MM.1S (cell line): Measurements from ENCODE around the gene SLC44A1.

ENCODE experiments used
- DNase-seq: peaks from one replicate; pipeline ENCODE4 v3.0.0-alpha.2; 2015
- H2AFZ ChIP-seq: fragments of 300-600 bp; sonication (generic); 2 replicates; pipeline ENCODE4 v1.6.0; 2016; ENCODE audit warnings: antibody characterized with exemption, low read length
- H3F3A ChIP-seq: fragments of 300-600 bp; sonication (generic); 2 replicates; pipeline ENCODE4 v1.6.1; 2016; ENCODE audit warnings: mild to moderate bottlenecking, antibody characterized with exemption, low read length, moderate library complexity, mixed read lengths; ENCODE audit not compliant: insufficient read depth
- H3K27ac ChIP-seq: fragments of 300-600 bp; sonication (generic); 2 replicates; pipeline ENCODE4 v1.5.1; 2016; ENCODE audit warnings: mild to moderate bottlenecking, low read length
- H3K27me3 ChIP-seq: fragments of 300-600 bp; sonication (generic); replicated peaks from 2 replicates; pipeline ENCODE4 v1.6.0; 2016; ENCODE audit warnings: low read length; ENCODE audit not compliant: insufficient read depth
- H3K36me3 ChIP-seq: fragments of 300-600 bp; sonication (generic); replicated peaks from 2 replicates; pipeline ENCODE4 v1.6.1; 2016; ENCODE audit warnings: mild to moderate bottlenecking, low read length, mixed read lengths; ENCODE audit not compliant: insufficient read depth
- H3K4me1 ChIP-seq: fragments of 300-600 bp; sonication (generic); 2 replicates; pipeline ENCODE4 v1.6.1; 2016; ENCODE audit warnings: low read length, mixed read lengths
- H3K4me2 ChIP-seq: fragments of 300-600 bp; sonication (generic); 2 replicates; pipeline ENCODE4 v1.6.0; 2016; ENCODE audit warnings: low read depth, low read length
- H3K4me3 ChIP-seq: fragments of 300-600 bp; sonication (generic); 2 replicates; pipeline ENCODE4 v1.5.1; 2016; ENCODE audit warnings: low read length, mixed read lengths
- H3K79me2 ChIP-seq: fragments of 300-600 bp; sonication (generic); 2 replicates; pipeline ENCODE4 v1.6.1; 2016; ENCODE audit warnings: mixed run types, low read length, mixed read lengths
- H3K9ac ChIP-seq: fragments of 300-600 bp; sonication (generic); 2 replicates; pipeline ENCODE4 v1.6.1; 2016; ENCODE audit warnings: low read length, mixed read lengths
- H3K9me2 ChIP-seq: fragments of 300-600 bp; sonication (generic); replicated peaks from 2 replicates; pipeline ENCODE4 v1.6.1; 2016; ENCODE audit warnings: mild to moderate bottlenecking, low read length, mixed read lengths; ENCODE audit not compliant: insufficient read depth
- H3K9me3 ChIP-seq: fragments of 300-600 bp; sonication (generic); replicated peaks from 2 replicates; pipeline ENCODE4 v1.6.1; 2016; ENCODE audit warnings: mild to moderate bottlenecking, low read length, mixed read lengths; ENCODE audit not compliant: insufficient read depth
- H4K20me1 ChIP-seq: fragments of 300-600 bp; sonication (generic); 2 replicates; pipeline ENCODE4 v1.6.1; 2016; ENCODE audit warnings: mild to moderate bottlenecking, low read length, moderate library complexity, mixed read lengths; ENCODE audit not compliant: insufficient read depth
- CTCF ChIP-seq: fragments of 300-600 bp; sonication (generic); IDR thresholded peaks from 2 replicates; pipeline ENCODE4 v1.5.1; 2016; ENCODE audit warnings: antibody characterized with exemption, low read length, mixed read lengths
- EZH2 ChIP-seq: fragments of 300-600 bp; sonication (generic); optimal IDR thresholded peaks from 2 replicates; pipeline ENCODE3; 2017; ENCODE audit warnings: low read depth, mild to moderate bottlenecking, antibody characterized with exemption, low read length, mixed read lengths
- EZH2phosphoT487 ChIP-seq: fragments of 300-600 bp; sonication (generic); IDR thresholded peaks from 2 replicates; pipeline ENCODE4 v1.6.1; 2018; ENCODE audit warnings: antibody characterized with exemption, low read length

SLC44A1 gene

DNA sequence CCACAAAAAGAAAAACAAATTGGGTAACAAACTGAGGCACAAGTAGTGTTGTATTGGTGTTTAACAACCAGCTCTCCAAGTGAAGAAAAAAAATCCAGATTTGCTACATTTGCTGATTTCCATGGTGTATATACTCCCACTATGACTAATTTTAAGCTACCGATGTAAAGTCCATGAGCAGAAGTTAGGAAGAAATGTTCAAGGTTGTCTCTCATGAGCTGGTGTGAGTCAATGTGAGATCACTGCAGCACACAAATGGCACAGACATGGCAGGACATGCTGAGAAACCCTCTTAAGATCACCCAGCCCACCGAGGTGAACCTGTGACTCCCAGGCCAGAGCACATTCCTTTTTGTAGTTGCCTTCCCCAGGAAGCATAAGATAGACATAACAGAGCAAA lies 36.2 kb downstream of the SLC44A1 start:
- Histone ChIP-seq H3K9ac (no peak overlapping the region), H3K4me3 (no peak overlapping the region), H3K9me3 (no peaks in the 10 kb centered on the region), H3K4me1 (no peaks in the 10 kb centered on the region), H3K9me2 (no peaks in the 10 kb centered on the region), H3K79me2 (peaks cover 91% of the 10 kb centered on the region), H4K20me1 (peaks cover 3% of the 10 kb centered on the region; the same call in 1 of the 2 replicates), H3K36me3 (no peaks in the 10 kb centered on the region), H3K27ac (no peak overlapping the region), H3F3A (no peaks in the 10 kb centered on the region), H2AFZ (no peak overlapping the region), H3K4me2 (no peak overlapping the region), H3K27me3 (no peaks in the 10 kb centered on the region)
- DNase-seq, result no peak
- TF ChIP-seq EZH2phosphoT487, result no peak
- TF ChIP-seq EZH2, result no peak
- no peak for TF ChIP-seq CTCF

GRCh38 chr9:105281272-105281671 lies 36.8 kb downstream of the SLC44A1 start:
- Histone ChIP-seq H3K4me1 (no peaks in the 10 kb centered on the region), H3K27ac (no peak overlapping the region), H2AFZ (no peak overlapping the region), H3K9me3 (no peaks in the 10 kb centered on the region), H3K4me3 (no peak overlapping the region), H3F3A (no peaks in the 10 kb centered on the region), H3K36me3 (no peaks in the 10 kb centered on the region), H3K4me2 (no peak overlapping the region), H3K9me2 (no peaks in the 10 kb centered on the region), H3K9ac (no peak overlapping the region), H3K27me3 (no peaks in the 10 kb centered on the region), H3K79me2 (peaks cover 90% of the 10 kb centered on the region), H4K20me1 (peaks cover 6% of the 10 kb centered on the region; the same call in 1 of the 2 replicates)
- no peak for DNase-seq
- no peak for TF ChIP-seq EZH2phosphoT487
- no peak for TF ChIP-seq CTCF
- TF ChIP-seq EZH2, result no peak

DNA sequence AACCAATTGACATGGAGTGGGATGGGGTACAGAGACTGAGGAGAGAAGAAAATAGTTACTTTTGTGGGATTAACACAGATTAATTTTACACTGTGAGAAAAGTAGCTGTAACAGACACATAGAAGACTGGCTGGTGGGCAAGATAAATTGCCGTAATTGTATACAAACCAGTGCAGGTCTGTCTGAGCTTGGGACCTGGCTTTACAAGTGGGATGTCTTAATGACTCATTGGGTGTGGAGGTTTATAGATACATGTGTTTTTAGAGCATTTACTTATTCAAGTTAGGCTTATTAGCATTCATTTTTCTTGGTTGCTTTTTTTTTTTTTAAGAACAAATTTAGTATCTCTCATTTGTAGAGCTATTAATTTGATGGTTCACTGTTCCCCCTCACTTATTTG lies 37.5 kb downstream of the SLC44A1 start:
- no peak overlapping the region for H2AFZ ChIP-seq
- no peaks in the 10 kb centered on the region for H3K27me3 ChIP-seq
- no peaks in the 10 kb centered on the region for H3K9me2 ChIP-seq
- no peak overlapping the region for H3K4me3 ChIP-seq
- no peak overlapping the region for H3K4me2 ChIP-seq
- no peak overlapping the region for H3K9ac ChIP-seq
- H3K9me3 ChIP-seq, result no peaks in the 10 kb centered on the region
- H3K4me1 ChIP-seq, result no peaks in the 10 kb centered on the region
- TF ChIP-seq EZH2, result no peak
- TF ChIP-seq CTCF, result no peak
- no peak for TF ChIP-seq EZH2phosphoT487
- no peak overlapping the region for H3K27ac ChIP-seq
- peaks cover 88% of the 10 kb centered on the region for H3K79me2 ChIP-seq
- no peak for DNase-seq
- no peaks in the 10 kb centered on the region for H3F3A ChIP-seq
- peaks cover 7% of the 10 kb centered on the region; the same call in 1 of the 2 replicates for H4K20me1 ChIP-seq
- H3K36me3 ChIP-seq, result no peaks in the 10 kb centered on the region
